Muscle of leg (tissue), 11 donors: Measurements from ENCODE around the gene THRB. TPM values are rescaled to one million over a fixed set of nuclear protein-coding genes. Genes with fewer than 3 reads are reported as not detected.
"Not testable (repeated sequence)": the region's sequence is repeated elsewhere in the genome, so short reads cannot be mapped to it uniquely, and the experiment has no call there.

ENCODE experiments used
- DNase-seq: peaks from one replicate; pipeline ENCODE4 v3.0.0; 2013
- H3K27ac ChIP-seq: one replicate; pipeline ENCODE4 v1.5.1; 2013; ENCODE audit warnings: mild to moderate bottlenecking, low read length, control low read depth
- H3K27me3 ChIP-seq: one replicate; pipeline ENCODE4 v1.6.1; 2013; ENCODE audit warnings: low read length; ENCODE audit not compliant: control insufficient read depth, insufficient read depth
- H3K36me3 ChIP-seq: one replicate; pipeline ENCODE4 v1.6.1; 2013; ENCODE audit warnings: low read length; ENCODE audit not compliant: control insufficient read depth, insufficient read depth
- H3K4me1 ChIP-seq: one replicate; pipeline ENCODE4 v1.6.1; 2013; ENCODE audit warnings: low read length; ENCODE audit not compliant: control insufficient read depth, insufficient read depth
- H3K4me3 ChIP-seq: one replicate; pipeline ENCODE4 v1.5.1; 2013; ENCODE audit warnings: low read length, control low read depth
- H3K9me3 ChIP-seq: replicated peaks from 2 replicates; pipeline ENCODE4 v1.6.1; 2013; ENCODE audit warnings: low read depth, low read length; ENCODE audit not compliant: control insufficient read depth
- WGBS: methylation state at CpG from one replicate; pipeline ENCODE4 v1.1.5; 2013; ENCODE audit warnings: missing lambda C conversion rate; ENCODE audit not compliant: insufficient coverage; 5-methylcytosine and 5-hydroxymethylcytosine counted together
- polyA plus RNA-seq, 8 donors: library from polyadenylated mRNA; unstranded; fragments of 120-200 nt; gene quantifications; one replicate each; pipeline versions ENCODE4 v1.2.1 to v1.2.3, GENCODE V29; 2013; ENCODE audit warnings: inconsistent platforms in 1 of 8, low replicate concordance in 1 of 8; ENCODE audit not compliant: insufficient read length in 8 of 8, insufficient read depth in 1 of 8
- total RNA-seq: library from RNA; stranded (reverse); fragments of 120-200 nt; gene quantifications from one replicate; pipeline ENCODE4 v1.2.4, GENCODE V29; 2013

Gene THRB
- total and polyA plus RNA-seq, 9 donors = 0.33 to 3.1 (median 1.7) TPM

DNA sequence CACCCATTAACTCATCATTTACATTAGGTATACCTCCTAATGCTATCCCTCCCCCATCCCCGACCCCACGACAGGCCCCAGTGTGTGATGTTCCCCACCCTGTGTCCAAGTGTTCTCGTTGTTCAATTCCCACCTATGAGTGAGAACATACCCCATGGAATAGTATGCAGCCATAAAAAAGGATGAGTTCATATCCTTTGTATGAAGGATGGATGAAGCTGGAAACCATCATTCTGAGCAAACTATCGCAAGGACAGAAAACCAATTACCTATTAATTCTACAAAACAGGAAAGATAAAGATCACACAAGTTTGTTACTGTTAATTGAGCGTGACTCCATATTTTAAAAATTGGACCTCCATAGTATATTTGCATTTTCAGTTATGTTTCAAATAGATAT is 81.0 kb downstream of the THRB start:
- not testable (repeated sequence) for H3K27ac ChIP-seq, H3K36me3 ChIP-seq, H3K4me3 ChIP-seq, H3K9me3 ChIP-seq, H3K27me3 ChIP-seq, H3K4me1 ChIP-seq, DNase-seq
- no CpG with 5 or more reads among the region's 5 CpGs for WGBS

DNA sequence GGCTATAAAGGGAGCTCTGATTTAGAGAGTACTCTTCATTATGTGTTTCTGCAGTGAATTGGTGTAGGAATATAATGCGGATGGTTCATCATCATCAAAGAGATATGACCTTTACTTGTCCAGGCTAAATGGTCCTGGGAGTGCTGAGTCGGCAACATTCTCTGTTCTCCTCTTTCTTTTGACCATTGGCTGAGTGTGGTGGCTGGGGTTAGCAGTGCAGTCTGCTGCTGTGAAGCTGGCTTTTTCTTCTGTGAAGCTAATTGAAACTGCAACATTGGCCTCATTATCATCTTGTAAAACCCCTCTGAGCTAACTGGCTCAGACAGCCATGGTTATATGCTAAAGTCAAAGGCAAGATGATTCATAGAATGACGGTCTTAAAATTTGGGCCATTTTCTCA is 83.8 kb downstream of the THRB start:
- Histone ChIP-seq H3K9me3 (no peaks in the 10 kb centered on the region), H3K4me3 (no peak overlapping the region), H3K36me3 (no peaks in the 10 kb centered on the region), H3K27ac (no peak overlapping the region), H3K27me3 (no peaks in the 10 kb centered on the region), H3K4me1 (no peaks in the 10 kb centered on the region)
- DNase-seq = no peak
- 20% methylated on average over 1 of the region's 3 CpGs for WGBS

DNA sequence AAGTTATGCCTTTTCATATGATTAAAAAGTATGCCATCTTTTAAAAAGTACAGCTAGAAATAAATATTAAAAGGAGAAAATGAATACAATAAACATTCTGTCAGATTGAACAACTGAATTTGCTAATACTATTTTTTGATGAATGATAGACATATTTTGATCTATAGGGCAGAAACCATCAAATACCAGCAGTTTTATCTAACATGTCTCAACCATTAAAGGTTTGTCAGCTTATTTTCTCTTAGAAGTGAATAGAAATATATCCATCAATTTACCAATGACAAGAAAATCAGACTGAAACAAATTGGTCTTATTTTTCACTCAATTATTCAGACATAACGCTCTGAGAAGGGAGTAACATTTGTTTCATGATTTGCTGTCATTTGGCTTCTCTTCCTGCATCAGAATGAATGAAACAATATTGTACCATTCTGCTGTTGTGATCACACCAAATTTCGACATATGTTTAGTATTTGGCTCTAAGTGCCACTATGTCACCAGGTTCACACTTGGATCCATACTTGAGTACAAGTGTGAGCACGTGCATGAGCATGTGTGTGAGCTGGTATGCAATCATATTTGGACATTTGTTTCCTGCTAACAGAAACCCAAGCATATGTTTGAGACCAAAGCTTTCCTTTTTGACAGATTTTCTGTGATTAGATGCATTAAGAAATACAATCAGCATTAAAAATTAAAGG is 86.5 kb downstream of the THRB start:
- Histone ChIP-seq H3K4me3 (no peak overlapping the region), H3K9me3 (no peaks in the 10 kb centered on the region), H3K36me3 (no peaks in the 10 kb centered on the region), H3K27me3 (no peaks in the 10 kb centered on the region), H3K4me1 (no peaks in the 10 kb centered on the region), H3K27ac (no peak overlapping the region)
- DNase-seq = no peak
- WGBS = no CpG with 5 or more reads among the region's 3 CpGs

DNA sequence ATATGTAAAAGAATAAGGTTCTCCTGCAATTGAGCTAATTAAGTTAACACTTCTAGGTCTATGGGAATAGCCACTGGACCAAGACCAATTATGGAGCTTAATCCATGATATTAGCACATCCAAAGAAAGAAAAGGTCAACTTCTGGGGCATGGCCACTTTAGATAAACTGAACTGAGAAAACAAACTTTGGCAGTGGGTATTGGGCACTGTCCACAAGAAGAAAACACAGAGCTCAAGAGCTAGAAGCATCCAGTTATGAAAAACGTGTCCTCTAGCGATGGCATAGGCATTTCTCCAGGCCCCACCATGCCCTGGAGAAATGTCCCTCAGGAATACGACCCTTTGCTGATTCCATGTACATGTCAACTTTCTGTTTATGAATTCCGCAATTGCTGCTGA is 87.8 kb downstream of the THRB start:
- H3K4me1 ChIP-seq = no peaks in the 10 kb centered on the region
- no peak overlapping the region for H3K4me3 ChIP-seq
- H3K27me3 ChIP-seq = no peaks in the 10 kb centered on the region
- no peak for DNase-seq
- WGBS = 88% methylated on average over 2 of the region's 4 CpGs
- no peak overlapping the region for H3K27ac ChIP-seq
- no peaks in the 10 kb centered on the region for H3K36me3 ChIP-seq
- no peaks in the 10 kb centered on the region for H3K9me3 ChIP-seq

DNA sequence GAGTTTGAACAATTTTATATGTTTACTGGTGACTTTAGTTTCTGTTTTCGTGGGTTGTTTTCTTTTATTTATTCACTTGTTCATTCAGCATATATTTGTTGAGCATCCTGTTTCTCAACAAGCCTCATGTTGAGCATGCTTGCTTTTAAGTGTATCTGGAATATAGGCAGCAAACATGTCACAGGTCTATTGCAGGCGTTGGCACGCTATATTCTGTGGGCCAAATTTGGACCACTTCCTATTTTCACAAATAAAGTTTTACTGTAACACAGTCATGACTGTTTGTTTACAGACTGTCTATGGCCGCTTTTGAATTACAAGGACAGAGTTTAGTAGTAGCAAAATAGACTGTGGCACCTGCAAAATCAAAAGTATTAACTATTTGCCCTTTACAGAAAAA is 89.6 kb downstream of the THRB start:
- no peak for DNase-seq
- H3K9me3 ChIP-seq = no peaks in the 10 kb centered on the region
- H3K4me3 ChIP-seq = no peak overlapping the region
- H3K27ac ChIP-seq = no peak overlapping the region
- no peaks in the 10 kb centered on the region for H3K4me1 ChIP-seq
- WGBS = no CpG with 5 or more reads among the region's 4 CpGs
- H3K27me3 ChIP-seq = no peaks in the 10 kb centered on the region
- no peaks in the 10 kb centered on the region for H3K36me3 ChIP-seq

DNA sequence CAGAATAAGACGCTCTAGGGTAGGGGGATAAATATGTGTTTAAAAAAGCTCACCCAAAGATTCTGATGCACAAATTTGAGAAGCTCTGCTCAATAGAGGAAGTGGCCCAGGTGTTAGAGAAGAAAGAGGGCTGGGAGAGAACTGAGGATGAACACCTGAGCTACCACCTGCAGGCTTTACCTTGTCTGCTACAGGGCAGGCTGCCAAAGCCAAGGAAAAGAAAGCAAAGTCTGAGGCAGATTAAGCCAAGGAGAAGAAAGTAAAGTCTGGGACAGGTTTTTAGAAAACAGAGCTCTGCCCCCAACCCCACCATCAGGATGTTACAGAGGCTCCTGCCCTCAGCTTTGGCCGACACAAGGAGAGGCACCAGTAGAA is 92.9 kb downstream of the THRB start:
- H3K4me3 ChIP-seq = no peak overlapping the region
- H3K27ac ChIP-seq = no peak overlapping the region
- H3K9me3 ChIP-seq = no peaks in the 10 kb centered on the region
- H3K4me1 ChIP-seq = no peaks in the 10 kb centered on the region
- no CpG with 5 or more reads among the region's 2 CpGs for WGBS
- H3K36me3 ChIP-seq = no peaks in the 10 kb centered on the region
- no peak for DNase-seq
- no peaks in the 10 kb centered on the region for H3K27me3 ChIP-seq

DNA sequence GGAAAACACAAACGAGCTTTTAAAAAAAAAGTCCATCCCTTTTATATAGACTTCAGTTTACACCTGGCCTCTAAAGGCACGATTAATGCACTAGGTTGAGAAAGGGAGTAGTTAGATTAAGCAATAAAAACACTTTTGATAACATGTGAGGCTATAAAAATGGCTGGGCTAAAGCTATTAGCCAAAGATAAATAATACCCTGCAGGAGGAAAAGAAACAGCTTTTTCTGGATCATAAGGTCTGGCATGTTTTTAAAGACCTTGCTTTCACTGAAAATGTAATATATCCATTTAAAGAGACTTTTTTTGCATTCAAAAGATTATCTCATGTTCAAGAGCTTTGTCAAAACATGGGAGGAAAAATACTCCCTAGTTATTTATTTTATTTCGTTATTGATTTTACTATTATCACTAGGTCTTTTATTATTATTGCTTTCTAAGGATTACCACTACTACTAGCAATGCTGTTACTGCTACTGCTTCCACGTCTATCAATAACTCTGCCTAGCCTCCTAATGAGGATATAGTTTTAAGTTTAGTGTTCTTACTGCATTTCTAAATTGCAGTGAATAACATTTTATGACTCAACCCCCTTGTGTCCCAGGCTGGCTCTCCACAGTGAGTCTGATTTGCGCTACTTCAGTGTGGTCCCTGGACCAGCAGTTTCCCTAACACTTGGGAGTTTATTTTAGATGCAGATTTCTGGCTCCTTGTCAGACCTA is 93.4 kb downstream of the THRB start:
- WGBS = no CpG with 5 or more reads among the region's 5 CpGs
- Histone ChIP-seq H3K36me3 (no peaks in the 10 kb centered on the region), H3K4me3 (no peak overlapping the region), H3K4me1 (no peaks in the 10 kb centered on the region), H3K27me3 (no peaks in the 10 kb centered on the region), H3K9me3 (no peaks in the 10 kb centered on the region), H3K27ac (no peak overlapping the region)
- peak; percentile 39 for DNase-seq

DNA sequence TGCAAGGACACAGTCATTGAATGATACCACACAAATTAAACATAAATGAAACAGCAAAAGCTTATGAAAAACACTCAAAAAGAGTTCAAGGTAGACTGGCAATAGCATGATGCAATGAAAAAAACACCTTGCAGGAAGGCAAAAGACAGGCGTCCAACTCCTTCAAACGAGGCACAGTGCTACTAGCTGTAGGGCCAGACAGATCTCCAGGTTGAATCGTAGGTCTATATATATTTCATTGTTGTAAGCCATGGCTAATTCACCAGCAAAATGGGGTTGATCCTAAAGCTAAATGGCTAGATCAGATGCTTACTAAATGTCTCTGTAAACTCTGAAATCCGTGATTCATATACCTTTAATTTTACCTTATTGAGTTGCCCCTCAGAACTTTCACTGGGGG is 94.2 kb downstream of the THRB start:
- no peak for DNase-seq
- WGBS = 40% methylated on average over 2 of the region's 4 CpGs
- Histone ChIP-seq H3K9me3 (no peaks in the 10 kb centered on the region), H3K27ac (no peak overlapping the region), H3K4me3 (no peak overlapping the region), H3K36me3 (no peaks in the 10 kb centered on the region), H3K27me3 (no peaks in the 10 kb centered on the region), H3K4me1 (no peaks in the 10 kb centered on the region)

DNA sequence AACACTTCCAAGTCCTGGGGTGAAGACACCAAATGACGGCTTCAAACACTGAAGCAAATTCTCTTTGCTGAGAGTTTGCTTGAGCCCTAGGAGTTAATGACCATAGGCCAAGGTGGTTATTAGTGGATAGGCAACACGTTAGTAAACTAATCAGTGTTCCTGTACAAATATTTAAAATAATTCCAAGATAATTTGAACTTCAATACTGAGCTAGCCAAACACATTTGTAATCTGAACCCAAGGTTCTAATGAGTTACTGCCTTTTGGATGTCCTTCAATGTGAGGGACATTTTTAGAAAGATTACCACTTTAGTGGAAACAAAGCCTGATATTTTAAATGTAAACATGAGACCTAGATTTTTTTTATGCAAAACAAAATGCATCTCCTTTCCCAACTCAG is 94.6 kb downstream of the THRB start:
- Histone ChIP-seq H3K27me3 (no peaks in the 10 kb centered on the region), H3K9me3 (no peaks in the 10 kb centered on the region), H3K36me3 (no peaks in the 10 kb centered on the region), H3K4me3 (no peak overlapping the region), H3K4me1 (no peaks in the 10 kb centered on the region), H3K27ac (no peak overlapping the region)
- WGBS = no CpG with 5 or more reads among the region's 2 CpGs
- DNase-seq = no peak

DNA sequence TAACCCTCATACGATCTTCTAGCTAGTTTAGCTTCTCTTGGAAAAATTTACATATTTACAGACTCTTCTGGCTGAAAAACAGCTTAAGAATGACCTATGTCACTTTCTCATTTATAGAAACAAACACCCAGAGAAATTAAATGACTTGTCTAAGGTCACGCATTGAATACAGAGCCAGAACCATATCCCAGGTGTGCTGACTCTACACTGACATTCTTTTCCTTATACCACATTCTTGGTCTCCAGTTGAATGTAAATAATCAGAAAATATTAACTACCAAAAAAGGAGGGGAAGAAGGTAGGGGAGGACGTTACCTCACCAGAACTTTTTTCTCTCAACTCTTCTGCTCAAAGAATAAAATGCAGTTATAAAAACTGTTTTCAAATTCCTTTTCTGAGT is 95.0 kb downstream of the THRB start:
- Histone ChIP-seq H3K9me3 (no peaks in the 10 kb centered on the region), H3K27me3 (no peaks in the 10 kb centered on the region), H3K4me3 (no peak overlapping the region), H3K27ac (no peak overlapping the region), H3K4me1 (no peaks in the 10 kb centered on the region), H3K36me3 (no peaks in the 10 kb centered on the region)
- DNase-seq = no peak
- WGBS = 100% methylated on average over 1 of the region's 3 CpGs
